Measurements from ENCODE around the gene TEX22.

TEX22 gene

DNA sequence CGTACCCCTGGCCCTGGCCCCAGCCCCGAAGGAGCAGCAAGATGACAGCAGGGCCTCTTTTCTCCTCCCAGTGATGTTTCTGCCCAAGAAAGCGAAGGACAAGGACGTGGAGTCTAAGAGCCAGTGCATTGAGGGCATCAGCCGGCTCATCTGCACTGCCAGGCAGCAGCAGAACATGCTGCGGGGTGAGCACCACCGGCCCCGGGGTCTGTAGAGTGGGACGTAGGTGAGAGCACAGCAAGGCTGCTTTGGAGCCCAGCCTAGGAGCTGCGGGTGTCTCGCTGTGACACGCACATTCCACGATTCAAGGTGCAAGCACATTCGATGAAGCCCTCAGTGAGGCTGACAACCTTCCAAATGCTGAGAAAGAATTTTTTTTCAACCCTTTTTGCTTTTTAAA lies 5.2 kb upstream of the TEX22 start:
- TF ChIP-seq, protein P1, sequence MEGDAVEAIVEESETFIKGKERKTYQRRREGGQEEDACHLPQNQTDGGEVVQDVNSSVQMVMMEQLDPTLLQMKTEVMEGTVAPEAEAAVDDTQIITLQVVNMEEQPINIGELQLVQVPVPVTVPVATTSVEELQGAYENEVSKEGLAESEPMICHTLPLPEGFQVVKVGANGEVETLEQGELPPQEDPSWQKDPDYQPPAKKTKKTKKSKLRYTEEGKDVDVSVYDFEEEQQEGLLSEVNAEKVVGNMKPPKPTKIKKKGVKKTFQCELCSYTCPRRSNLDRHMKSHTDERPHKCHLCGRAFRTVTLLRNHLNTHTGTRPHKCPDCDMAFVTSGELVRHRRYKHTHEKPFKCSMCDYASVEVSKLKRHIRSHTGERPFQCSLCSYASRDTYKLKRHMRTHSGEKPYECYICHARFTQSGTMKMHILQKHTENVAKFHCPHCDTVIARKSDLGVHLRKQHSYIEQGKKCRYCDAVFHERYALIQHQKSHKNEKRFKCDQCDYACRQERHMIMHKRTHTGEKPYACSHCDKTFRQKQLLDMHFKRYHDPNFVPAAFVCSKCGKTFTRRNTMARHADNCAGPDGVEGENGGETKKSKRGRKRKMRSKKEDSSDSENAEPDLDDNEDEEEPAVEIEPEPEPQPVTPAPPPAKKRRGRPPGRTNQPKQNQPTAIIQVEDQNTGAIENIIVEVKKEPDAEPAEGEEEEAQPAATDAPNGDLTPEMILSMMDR (IDR thresholded peaks at IDR 0.05; ENCODE audit: control insufficient read depth, insufficient read depth, low read depth, low read length, missing control alignments), result no peak
- H3K4me3 ChIP-seq (ENCODE audit: control insufficient read depth, low read depth, low read length), result no peak overlapping the region
- no peak for DNase-seq (ENCODE audit: low read depth)

DNA sequence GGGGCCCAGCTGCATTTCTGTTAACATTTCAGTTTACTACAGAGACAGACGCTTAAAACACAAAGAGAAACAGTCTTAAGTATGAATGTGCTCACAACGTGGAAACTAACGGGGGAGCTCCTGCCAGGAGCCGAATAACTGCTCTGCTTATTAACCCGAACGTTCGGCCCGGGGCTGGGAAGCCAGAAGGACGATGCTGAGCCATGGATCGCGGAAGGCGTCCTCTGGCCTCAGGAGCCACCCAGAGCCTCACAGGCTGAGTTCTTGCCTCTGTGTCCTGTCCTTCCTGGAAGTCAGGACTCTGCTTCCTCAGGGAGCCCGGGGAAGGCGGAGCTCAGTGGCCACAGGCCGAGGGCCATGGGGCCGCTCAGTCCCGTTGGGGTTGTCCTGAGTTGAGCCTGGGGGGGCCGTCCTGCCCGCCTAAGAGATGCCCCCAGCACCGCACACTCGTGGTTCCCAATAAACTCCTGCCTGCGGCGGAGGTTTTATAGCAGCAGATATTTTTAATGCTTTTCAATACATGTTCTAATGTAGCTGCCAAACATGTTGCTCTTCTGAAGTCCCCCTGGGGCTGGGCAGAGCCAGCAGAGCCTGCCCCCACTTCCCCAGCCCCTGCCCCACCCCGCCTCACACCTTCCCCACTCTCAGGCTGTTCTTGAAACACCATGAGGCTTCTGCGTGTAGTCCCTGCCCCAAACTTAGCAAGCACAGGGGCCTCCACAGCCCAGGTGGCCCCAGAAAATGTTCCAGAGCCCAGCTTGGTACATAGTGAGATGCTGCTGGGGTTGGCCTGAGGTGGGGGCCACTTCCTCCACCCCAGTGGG lies 3.4 kb upstream of the TEX22 start:
- DNase-seq (ENCODE audit: low read depth), result no peak
- TF ChIP-seq, protein P1 (IDR thresholded peaks at IDR 0.05; ENCODE audit: control insufficient read depth, insufficient read depth, low read depth, low read length, missing control alignments), result no peak
- H3K4me3 ChIP-seq (ENCODE audit: control insufficient read depth, low read depth, low read length), result no peak overlapping the region

DNA sequence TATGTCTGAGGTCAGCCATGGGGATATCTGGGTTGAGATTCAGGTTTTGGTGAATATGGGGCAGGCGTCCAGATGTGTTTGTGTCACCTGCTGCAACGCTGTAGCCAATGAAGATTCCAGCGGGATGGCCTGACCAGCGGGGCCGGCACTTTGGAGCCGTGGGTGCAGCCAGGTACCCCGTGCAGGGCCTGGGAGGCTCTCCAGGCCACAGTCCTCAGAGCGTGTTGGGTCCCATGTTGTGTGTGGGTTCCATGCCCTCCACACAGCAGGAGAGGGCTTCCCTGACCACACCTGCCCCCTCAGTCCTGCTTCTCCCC lies 2.8 kb upstream of the TEX22 start:
- no peak overlapping the region for H3K4me3 ChIP-seq (ENCODE audit: control insufficient read depth, low read depth, low read length)
- TF ChIP-seq, protein P1 (IDR thresholded peaks at IDR 0.05; ENCODE audit: control insufficient read depth, insufficient read depth, low read depth, low read length, missing control alignments), result no peak
- no peak for DNase-seq (ENCODE audit: low read depth)

DNA sequence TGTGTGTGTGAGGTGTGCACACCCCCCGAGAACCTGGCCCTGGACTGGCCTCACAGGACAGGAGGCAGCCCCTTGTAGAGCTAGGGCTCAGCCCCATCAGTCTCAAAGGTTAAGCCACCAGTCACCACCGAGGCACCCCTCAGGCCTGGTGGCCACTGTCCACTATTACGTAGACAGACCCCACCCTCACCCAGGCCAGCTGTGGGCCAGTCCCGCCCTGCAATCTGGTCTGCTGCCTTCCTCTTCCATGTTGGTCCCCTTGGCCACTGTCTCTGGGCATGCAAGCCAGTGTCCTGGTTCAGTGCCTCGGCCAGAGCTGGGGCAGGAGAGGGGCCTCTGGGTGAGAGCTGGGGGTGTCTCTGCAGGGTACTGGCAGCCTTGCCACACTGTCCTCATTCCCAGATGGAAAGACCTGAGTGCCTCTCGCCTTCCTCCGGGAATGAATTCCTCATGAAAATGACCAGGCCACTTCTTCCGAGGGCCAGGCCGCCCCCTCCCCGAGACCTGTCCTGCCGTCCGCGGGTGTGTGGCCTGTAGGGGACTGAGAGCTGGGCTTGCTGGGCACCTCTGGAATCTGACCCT lies 897 bp upstream of the TEX22 start:
- TF ChIP-seq, protein P1 (IDR thresholded peaks at IDR 0.05; ENCODE audit: control insufficient read depth, insufficient read depth, low read depth, low read length, missing control alignments), result no peak
- H3K4me3 ChIP-seq (ENCODE audit: control insufficient read depth, low read depth, low read length), result no peak overlapping the region
- no peak for DNase-seq (ENCODE audit: low read depth)

DNA sequence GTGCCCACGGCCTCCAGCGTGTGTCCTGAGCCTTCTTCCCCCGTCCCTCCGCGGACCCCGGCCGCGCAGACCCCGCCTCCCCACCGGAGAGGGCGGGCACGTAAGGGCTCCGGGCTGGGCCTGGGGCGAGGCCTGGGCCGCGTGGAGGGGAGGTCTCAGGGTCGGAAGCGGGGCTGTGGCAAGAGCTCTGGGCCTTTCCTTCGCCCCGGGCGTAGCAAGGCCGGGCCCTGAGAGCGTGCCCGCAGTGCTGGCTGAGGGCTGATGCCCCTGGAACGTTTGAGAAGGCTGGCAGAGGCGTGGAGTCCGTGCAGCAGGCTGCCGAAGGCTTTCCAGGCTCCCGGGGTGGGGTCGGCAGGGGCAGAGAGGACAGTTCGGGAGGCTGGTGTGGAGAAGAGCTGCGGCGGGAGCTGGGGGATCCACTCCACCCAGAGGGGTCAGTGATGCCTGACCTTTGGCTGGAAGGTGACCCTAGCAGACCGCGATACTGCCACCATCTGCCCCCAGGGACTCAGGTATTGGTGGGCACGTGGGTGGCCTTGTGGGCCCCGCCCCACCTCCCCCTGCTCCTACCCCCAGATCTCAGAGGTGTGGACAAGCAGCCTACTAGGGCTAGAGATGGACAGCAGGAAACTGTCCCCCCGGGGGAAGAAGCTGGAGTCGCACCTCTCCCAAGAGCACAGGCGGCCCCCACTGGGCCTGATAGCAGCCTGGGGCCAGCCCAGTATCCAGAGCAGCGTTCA lies 558 bp downstream of the TEX22 start:
- H3K4me3 ChIP-seq (ENCODE audit: control insufficient read depth, low read depth, low read length), result peak overlapping the region; percentile 64
- no peak for DNase-seq (ENCODE audit: low read depth)
- TF ChIP-seq, protein P1 (IDR thresholded peaks at IDR 0.05; ENCODE audit: control insufficient read depth, insufficient read depth, low read depth, low read length, missing control alignments), result no peak

DNA sequence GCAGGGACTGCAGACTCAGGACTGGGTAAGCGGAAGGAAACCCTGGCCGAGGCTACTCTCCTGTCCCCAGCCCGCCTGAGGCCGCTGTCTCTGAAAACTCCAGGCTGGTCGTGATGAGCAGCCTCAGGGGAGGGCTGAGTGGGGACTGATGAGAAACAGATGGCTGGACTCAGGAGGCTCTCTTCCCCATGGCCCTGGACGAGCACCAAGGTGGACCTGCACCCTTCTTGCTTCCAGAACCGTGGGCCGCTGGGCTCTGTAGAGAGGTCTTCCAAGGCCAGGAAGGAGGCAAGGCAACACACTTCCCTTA lies 1.1 kb downstream of the TEX22 start:
- TF ChIP-seq, protein P1 (IDR thresholded peaks at IDR 0.05; ENCODE audit: control insufficient read depth, insufficient read depth, low read depth, low read length, missing control alignments), result no peak
- no peak for DNase-seq (ENCODE audit: low read depth)
- peak overlapping the region; percentile 64 for H3K4me3 ChIP-seq (ENCODE audit: control insufficient read depth, low read depth, low read length)

Data from AG09309 (cell line).